ENCODE data around the gene CD160. TPM values are rescaled to one million over a fixed set of nuclear protein-coding genes. Genes with fewer than 3 reads are reported as not detected.
"Not testable (repeated sequence)": the region's sequence is repeated elsewhere in the genome, so short reads cannot be mapped to it uniquely, and the experiment has no call there.

CD160 gene
- total RNA-seq, 2 donors from 2014 or later, result not detected

GRCh38 chr1:145762001-145762400 is 42.7 kb downstream of the CD160 start:
- not testable (repeated sequence) for H3K9me3 ChIP-seq

GRCh38 chr1:145764231-145764940 is 45.1 kb downstream of the CD160 start:
- H3K27me3 ChIP-seq (replicated peaks; ENCODE audit: insufficient read depth); DNase-seq (ENCODE audit: low spot score); H3K4me3 ChIP-seq; H3K9me3 ChIP-seq; H3K4me1 ChIP-seq (replicated peaks); H3K36me3 ChIP-seq; H3K27ac ChIP-seq; intact Hi-C loops (cut with DNase I): not testable (repeated sequence)
- WGBS, result 95% methylated on average over 31 of the region's 52 CpGs

More at GRCh38 chr1:145762001-145762400, 42.7 kb downstream of the CD160 start:
- 98% methylated on average over 2 of the region's 2 CpGs for WGBS
- DNase-seq (ENCODE audit: low spot score); H3K27ac ChIP-seq; H3K4me3 ChIP-seq; H3K4me1 ChIP-seq (replicated peaks); H3K27me3 ChIP-seq (replicated peaks; ENCODE audit: insufficient read depth); intact Hi-C loops (cut with DNase I); H3K36me3 ChIP-seq: not testable (repeated sequence)

GRCh38 chr1:145765127-145765526 is 45.8 kb downstream of the CD160 start:
- H3K36me3 ChIP-seq; H3K4me3 ChIP-seq; DNase-seq (ENCODE audit: low spot score); H3K27ac ChIP-seq; H3K9me3 ChIP-seq; intact Hi-C loops (cut with DNase I); H3K27me3 ChIP-seq (replicated peaks; ENCODE audit: insufficient read depth); H3K4me1 ChIP-seq (replicated peaks): not testable (repeated sequence)
- WGBS, result 34% methylated on average over 2 of the region's 3 CpGs

- H3K4me3 ChIP-seq; H3K4me1 ChIP-seq (replicated peaks); intact Hi-C loops (cut with DNase I); H3K36me3 ChIP-seq; H3K27ac ChIP-seq; DNase-seq (ENCODE audit: low spot score); H3K27me3 ChIP-seq (replicated peaks; ENCODE audit: insufficient read depth); H3K9me3 ChIP-seq: not testable (repeated sequence)
- 40% methylated on average over 5 of the region's 5 CpGs for WGBS
Observed at GRCh38 chr1:145765585-145766360, 46.5 kb downstream of the CD160 start.

GRCh38 chr1:145766926-145767325 is 47.6 kb downstream of the CD160 start:
- intact Hi-C loops (cut with DNase I); DNase-seq (ENCODE audit: low spot score); H3K9me3 ChIP-seq; H3K27ac ChIP-seq; H3K36me3 ChIP-seq; H3K4me1 ChIP-seq (replicated peaks); H3K27me3 ChIP-seq (replicated peaks; ENCODE audit: insufficient read depth); H3K4me3 ChIP-seq: not testable (repeated sequence)
- 92% methylated on average over 26 of the region's 29 CpGs for WGBS

GRCh38 chr1:145768004-145768403 is 48.7 kb downstream of the CD160 start:
- H3K27ac ChIP-seq; H3K9me3 ChIP-seq; DNase-seq (ENCODE audit: low spot score); intact Hi-C loops (cut with DNase I); H3K36me3 ChIP-seq; H3K4me3 ChIP-seq; H3K4me1 ChIP-seq (replicated peaks); H3K27me3 ChIP-seq (replicated peaks; ENCODE audit: insufficient read depth): not testable (repeated sequence)
- 97% methylated on average over 10 of the region's 10 CpGs for WGBS

GRCh38 chr1:145771056-145771455 is 51.8 kb downstream of the CD160 start:
- WGBS, result 100% methylated on average over 1 of the region's 1 CpG
- no peaks in the 10 kb centered on the region for H3K36me3 ChIP-seq
- TF ChIP-seq POLR2A (IDR thresholded peaks at IDR 0.05), result no peak
- TF ChIP-seq CTCF (IDR thresholded peaks at IDR 0.05), result no peak
- no peak for TF ChIP-seq POLR2AphosphoS5 (IDR thresholded peaks at IDR 0.05)
- no peaks in the 10 kb centered on the region for H3K4me1 ChIP-seq (replicated peaks)
- H3K27ac ChIP-seq, result no peak overlapping the region
- intact Hi-C loops (cut with DNase I), result no loop called here
- H3K9me3 ChIP-seq, result no peaks in the 10 kb centered on the region
- H3K27me3 ChIP-seq (replicated peaks; ENCODE audit: insufficient read depth), result no peaks in the 10 kb centered on the region
- H3K4me3 ChIP-seq, result no peak overlapping the region
- DNase-seq (ENCODE audit: low spot score), result no peak

GRCh38 chr1:145773423-145773822 is 54.1 kb downstream of the CD160 start:
- intact Hi-C loops (cut with DNase I), result no loop called here

More at GRCh38 chr1:145773423-145773822, 54.1 kb downstream of the CD160 start:
- H3K9me3 ChIP-seq, result no peaks in the 10 kb centered on the region
- no peaks in the 10 kb centered on the region for H3K36me3 ChIP-seq
- no peak for TF ChIP-seq POLR2AphosphoS5 (IDR thresholded peaks at IDR 0.05)
- TF ChIP-seq CTCF (IDR thresholded peaks at IDR 0.05), result no peak
- no peak for TF ChIP-seq POLR2A (IDR thresholded peaks at IDR 0.05)
- WGBS, result 87% methylated on average over 1 of the region's 1 CpG
- DNase-seq (ENCODE audit: low spot score), result no peak
- H3K27me3 ChIP-seq (replicated peaks; ENCODE audit: insufficient read depth), result no peaks in the 10 kb centered on the region
- H3K4me3 ChIP-seq, result no peak overlapping the region
- H3K27ac ChIP-seq, result no peak overlapping the region
- H3K4me1 ChIP-seq (replicated peaks), result no peaks in the 10 kb centered on the region

Measured in prostate gland (tissue), 2 donors.